HEK293T (cell line): ENCODE results near the gene TNS3.

Source experiments
- CTCF ChIA-PET: fragments of 350-600 bp; formaldehyde crosslinking; extraction: SDS; loops from one replicate; lab custom pipeline; 2021; ENCODE audit warnings: antibody characterized with exemption, inconsistent platforms; lab: Yijun Ruan, JAX
- POLR2A ChIA-PET: fragments of 350-600 bp; formaldehyde crosslinking; extraction: SDS; loops from one replicate; lab custom pipeline; 2020; ENCODE audit warnings: antibody characterized with exemption, inconsistent platforms; lab: Yijun Ruan, JAX
- DNase-seq: peaks from one replicate; pipeline ENCODE4 v3.0.0; 2012; ENCODE audit warnings: mixed read lengths; ENCODE audit errors: extremely low spot score
- ARNT ChIP-seq: fragments of 450-650 bp; IDR thresholded peaks from 2 replicates; pipeline ENCODE4 v1.6.1; 2017; ENCODE audit warnings: mild to moderate bottlenecking
- BHLHE40 ChIP-seq: fragments of 450-650 bp; IDR thresholded peaks from 2 replicates; pipeline ENCODE4 v1.6.1; 2016; ENCODE audit warnings: mild to moderate bottlenecking, moderate library complexity, borderline replicate concordance
- CTBP1 ChIP-seq: fragments of 450-650 bp; IDR thresholded peaks from 2 replicates; pipeline ENCODE4 v1.6.1; 2016; ENCODE audit warnings: borderline replicate concordance
- ELF4 ChIP-seq: fragments of 450-650 bp; IDR thresholded peaks from 2 replicates; pipeline ENCODE4 v1.6.1; 2017; ENCODE audit warnings: antibody characterized with exemption
- FOXA1 ChIP-seq: fragments of 450-650 bp; IDR thresholded peaks from 2 replicates; pipeline ENCODE4 v1.6.1; 2016; ENCODE audit warnings: mild to moderate bottlenecking
- FOXK2 ChIP-seq: fragments of 450-650 bp; IDR thresholded peaks from 2 replicates; pipeline ENCODE4 v1.6.1; 2016; ENCODE audit warnings: mild to moderate bottlenecking
- FOXM1 ChIP-seq: fragments of 450-650 bp; IDR thresholded peaks from 2 replicates; pipeline ENCODE4 v1.6.1; 2017; ENCODE audit warnings: mild to moderate bottlenecking, borderline replicate concordance
- HDGF ChIP-seq: fragments of 450-650 bp; IDR thresholded peaks from 2 replicates; pipeline ENCODE4 v1.6.1; 2017; ENCODE audit warnings: antibody characterized with exemption, borderline replicate concordance
- L3MBTL2 ChIP-seq: fragments of 450-650 bp; conservative IDR thresholded peaks from 2 replicates; pipeline ENCODE4 v1.6.1; 2016; ENCODE audit warnings: mild to moderate bottlenecking
- LEF1 ChIP-seq: fragments of 450-650 bp; IDR thresholded peaks from 2 replicates; pipeline ENCODE4 v1.6.1; 2017; ENCODE audit warnings: mild to moderate bottlenecking, borderline replicate concordance
- NFRKB ChIP-seq: fragments of 450-650 bp; IDR thresholded peaks from 2 replicates; pipeline ENCODE4 v1.6.1; 2016; ENCODE audit warnings: mild to moderate bottlenecking, moderate library complexity
- SP1 ChIP-seq: fragments of 450-650 bp; IDR thresholded peaks from 2 replicates; pipeline ENCODE4 v1.6.1; 2017
- SUZ12 ChIP-seq: fragments of 450-650 bp; IDR thresholded peaks from 2 replicates; pipeline ENCODE4 v1.6.1; 2016; ENCODE audit warnings: mild to moderate bottlenecking
- TARDBP ChIP-seq: fragments of 450-650 bp; IDR thresholded peaks from 2 replicates; pipeline ENCODE4 v1.6.1; 2016
- ZNF384 ChIP-seq: fragments of 450-650 bp; IDR thresholded peaks from 2 replicates; pipeline ENCODE4 v1.6.1; 2016
- TF ChIP-seq, protein P1 (sequence below): fragments of 450-650 bp; IDR thresholded peaks from 2 replicates; pipeline ENCODE4 v1.6.1; 2016

Gene TNS3

DNA sequence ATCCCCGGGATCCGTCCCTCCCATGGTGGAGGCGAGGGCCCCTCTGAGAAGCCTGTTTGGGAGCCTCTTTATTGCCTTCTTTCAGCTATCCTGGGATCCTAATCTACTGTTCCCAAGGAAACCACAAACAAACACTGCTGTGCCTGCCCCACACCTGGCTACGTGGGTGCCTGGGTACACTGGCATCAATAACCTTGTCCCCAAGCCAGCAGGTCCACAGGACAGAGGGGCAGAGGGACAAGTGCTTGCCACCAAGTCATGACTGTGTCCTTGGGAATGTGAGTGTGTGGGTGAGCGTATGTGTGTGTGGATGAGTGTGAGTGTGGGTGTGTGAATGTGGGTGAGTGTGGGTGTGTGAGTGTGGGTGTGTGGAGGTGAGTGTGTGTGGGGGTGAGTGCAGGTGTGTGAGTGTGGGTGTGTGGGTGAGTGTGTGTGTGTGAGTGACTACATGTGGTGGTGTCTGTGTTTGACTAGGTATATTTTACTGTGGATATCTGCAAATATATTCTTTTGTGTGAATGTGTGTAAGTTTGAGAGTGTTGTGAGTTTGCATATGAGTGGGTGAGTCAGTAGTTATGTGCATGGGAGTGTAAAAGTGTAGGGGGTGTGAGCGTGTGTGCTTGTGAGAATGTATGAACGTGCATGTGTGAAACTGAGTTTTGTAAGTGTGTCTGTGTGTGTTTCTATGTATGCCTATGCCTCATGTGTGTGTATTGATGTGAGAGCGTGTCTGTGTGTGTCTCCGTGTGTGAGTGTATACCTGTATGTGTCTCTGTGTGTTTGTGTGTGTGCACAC lies 96.1 kb downstream of the TNS3 start:
- DNase-seq, result no peak
- ChIA-PET POLR2A (no interaction called here), CTCF (no interaction called here)
- TF ChIP-seq NFRKB, result no peak
- no peak for TF ChIP-seq ARNT
- TF ChIP-seq SP1, result no peak
- no peak for TF ChIP-seq SUZ12
- TF ChIP-seq L3MBTL2, result no peak
- TF ChIP-seq FOXA1, result no peak
- no peak for TF ChIP-seq ELF4
- no peak for TF ChIP-seq HDGF
- no peak for TF ChIP-seq BHLHE40
- no peak for TF ChIP-seq FOXM1
- no peak for TF ChIP-seq FOXK2
- no peak for TF ChIP-seq ZNF384
- no peak for TF ChIP-seq TARDBP
- TF ChIP-seq LEF1, result no peak
- no peak for TF ChIP-seq CTBP1
- TF ChIP-seq, protein P1, sequence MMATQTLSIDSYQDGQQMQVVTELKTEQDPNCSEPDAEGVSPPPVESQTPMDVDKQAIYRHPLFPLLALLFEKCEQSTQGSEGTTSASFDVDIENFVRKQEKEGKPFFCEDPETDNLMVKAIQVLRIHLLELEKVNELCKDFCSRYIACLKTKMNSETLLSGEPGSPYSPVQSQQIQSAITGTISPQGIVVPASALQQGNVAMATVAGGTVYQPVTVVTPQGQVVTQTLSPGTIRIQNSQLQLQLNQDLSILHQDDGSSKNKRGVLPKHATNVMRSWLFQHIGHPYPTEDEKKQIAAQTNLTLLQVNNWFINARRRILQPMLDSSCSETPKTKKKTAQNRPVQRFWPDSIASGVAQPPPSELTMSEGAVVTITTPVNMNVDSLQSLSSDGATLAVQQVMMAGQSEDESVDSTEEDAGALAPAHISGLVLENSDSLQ, result no peak

- ChIA-PET CTCF (no interaction called here), POLR2A (no interaction called here)
- TF ChIP-seq ARNT, result no peak
- TF ChIP-seq TARDBP, result no peak
- no peak for DNase-seq
Observed at GRCh38 chr7:47484923-47485639, 96.8 kb downstream of the TNS3 start.

GRCh38 chr7:47484457-47484856 lies 97.5 kb downstream of the TNS3 start:
- DNase-seq, result no peak
- ChIA-PET CTCF (no interaction called here), POLR2A (no interaction called here)
- TF ChIP-seq ARNT, result no peak
- TF ChIP-seq ELF4, result no peak
- no peak for TF ChIP-seq SUZ12
- no peak for TF ChIP-seq FOXK2
- no peak for TF ChIP-seq FOXM1
- no peak for TF ChIP-seq ZNF384
- no peak for TF ChIP-seq FOXA1
- no peak for TF ChIP-seq L3MBTL2
- no peak for TF ChIP-seq BHLHE40
- no peak for TF ChIP-seq HDGF
- no peak for TF ChIP-seq SP1

DNA sequence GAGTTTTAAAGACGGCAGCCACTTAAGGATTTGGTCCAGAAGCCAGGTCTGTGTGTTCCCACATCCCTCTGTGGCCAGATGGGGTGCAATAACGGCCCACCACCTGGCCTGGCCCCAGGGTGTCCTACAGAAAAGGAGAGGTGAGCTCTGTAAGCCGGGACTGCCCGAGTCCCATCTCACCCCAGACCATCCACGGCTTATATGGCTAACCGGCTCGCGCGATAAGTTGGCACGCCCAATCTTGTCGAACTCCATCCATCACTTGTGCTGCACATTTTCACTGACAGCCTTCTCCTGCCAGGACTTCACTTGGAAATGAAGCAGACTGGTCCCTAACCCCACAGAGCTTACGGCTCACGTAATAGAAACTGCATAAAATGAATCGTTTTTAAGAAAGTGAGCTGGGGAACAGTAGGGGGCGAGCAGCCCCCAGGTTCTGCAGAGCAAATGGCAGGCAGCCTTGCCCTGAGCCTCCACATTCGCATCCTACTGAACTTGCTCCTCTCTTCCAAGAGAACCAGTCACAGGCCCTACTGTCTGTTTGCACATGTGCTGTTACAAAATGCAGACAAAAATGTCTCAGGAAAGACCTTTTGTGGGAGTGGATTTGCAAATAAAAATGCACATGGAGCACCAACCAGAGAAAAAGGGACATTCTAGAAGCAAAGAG lies 98.2 kb downstream of the TNS3 start:
- TF ChIP-seq FOXK2 (no peak), NFRKB (no peak), ARNT (no peak), ZNF384 (no peak), SP1 (no peak), HDGF (no peak), FOXM1 (no peak), SUZ12 (no peak), TARDBP (no peak), L3MBTL2 (no peak), LEF1 (no peak), FOXA1 (no peak), CTBP1 (no peak)
- TF ChIP-seq, protein P1, result no peak
- CTCF ChIA-PET, result interaction anchor here (0.9 kb wide), 1 partner anchor 61 kb away, joined by 3 read pairs; no protein-coding TSS in a partner anchor
- POLR2A ChIA-PET, result no interaction called here
- no peak for DNase-seq

- CTCF ChIA-PET, result interaction anchor here (0.6 kb wide), 4 partner anchors 37 to 238 kb away, joined by 3 to 5 read pairs (median 4); no protein-coding TSS in a partner anchor
- no peak for DNase-seq
- POLR2A ChIA-PET, result no interaction called here
- TF ChIP-seq NFRKB, result no peak
- no peak for TF ChIP-seq HDGF
- no peak for TF ChIP-seq ELF4
- TF ChIP-seq ARNT, result no peak
- TF ChIP-seq BHLHE40, result no peak
- TF ChIP-seq FOXA1, result no peak
- TF ChIP-seq, protein P1, result no peak
- TF ChIP-seq ZNF384, result no peak
- TF ChIP-seq TARDBP, result no peak
- TF ChIP-seq FOXK2, result no peak
- no peak for TF ChIP-seq FOXM1
- TF ChIP-seq LEF1, result no peak
- no peak for TF ChIP-seq SP1
- TF ChIP-seq SUZ12, result no peak
- no peak for TF ChIP-seq CTBP1
- TF ChIP-seq L3MBTL2, result no peak
Observed at GRCh38 chr7:47482013-47482875, 99.7 kb downstream of the TNS3 start.
